Skeletal muscle cell (primary cell): ENCODE results near the gene MATN1.

Source experiments
- DNase-seq: peaks from one replicate; pipeline ENCODE4 v3.0.0-alpha.2; 2010; ENCODE audit warnings: low read depth
- H3K4me3 ChIP-seq: 2 replicates; pipeline ENCODE4 v1.5.1; 2011; ENCODE audit warnings: low read depth, mild to moderate bottlenecking, control low read depth, low read length, moderate library complexity

The MATN1 gene

GRCh38 chr1:30704765-30705509 lies 18.4 kb downstream of the MATN1 start:
- H3K4me3 ChIP-seq: no peak overlapping the region
- no peak for DNase-seq

DNA sequence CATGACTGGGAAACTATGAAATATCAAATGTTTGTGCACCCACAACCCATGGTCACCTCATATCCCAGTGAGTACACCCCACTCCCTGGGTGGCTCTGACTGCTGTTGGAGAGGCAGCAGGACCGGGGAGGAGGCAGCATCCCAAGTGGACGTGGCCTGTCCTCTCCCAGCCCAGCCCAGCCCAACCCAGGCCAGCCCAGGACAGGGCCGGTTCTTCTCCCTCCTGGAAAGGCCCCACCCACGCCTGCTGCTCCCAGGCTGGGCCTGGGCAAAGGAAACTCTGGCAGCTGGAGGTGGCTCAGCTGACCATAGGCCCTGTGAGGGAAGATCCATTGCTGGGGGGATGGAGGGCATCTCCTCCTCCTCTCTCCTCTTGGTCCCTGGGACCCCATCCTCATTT lies 19.1 kb downstream of the MATN1 start:
- no peak overlapping the region for H3K4me3 ChIP-seq
- no peak for DNase-seq

DNA sequence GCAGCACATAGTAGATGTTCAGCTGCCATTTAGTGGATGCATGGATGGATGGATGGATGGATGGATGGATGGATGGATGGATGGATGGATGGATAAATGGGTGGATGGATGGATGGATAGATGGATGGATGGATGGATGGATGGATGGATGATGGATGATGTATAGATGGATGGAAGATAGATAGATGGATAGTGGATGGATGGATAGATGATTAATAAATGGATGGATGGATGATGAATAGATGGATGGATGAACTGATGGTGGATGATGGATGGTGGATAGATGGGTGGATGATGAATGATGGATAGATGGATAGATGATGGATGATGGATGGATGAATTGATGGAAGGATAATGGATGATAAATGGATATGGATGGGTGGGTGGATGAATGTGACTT lies 20.6 kb downstream of the MATN1 start:
- no peak for DNase-seq
- H3K4me3 ChIP-seq: no peak overlapping the region

DNA sequence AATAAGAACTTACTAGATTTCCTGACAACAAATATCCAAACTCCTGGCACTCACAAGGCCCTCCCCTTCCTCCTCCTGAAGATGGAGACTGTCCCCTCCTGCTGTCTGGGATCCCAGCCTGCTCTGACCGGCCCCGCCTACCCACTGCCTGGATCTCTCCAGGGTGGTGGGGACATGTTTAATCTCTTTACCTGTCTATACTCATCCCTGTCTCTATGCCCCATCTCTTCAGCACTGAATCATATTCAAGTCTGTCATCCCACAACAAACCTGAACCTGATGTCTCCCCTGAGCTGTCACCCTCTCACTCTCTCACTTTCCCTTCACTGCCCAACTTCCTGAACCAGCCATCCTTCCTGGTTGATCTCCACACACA lies 22.1 kb downstream of the MATN1 start:
- DNase-seq: no peak
- H3K4me3 ChIP-seq: no peak overlapping the region

DNA sequence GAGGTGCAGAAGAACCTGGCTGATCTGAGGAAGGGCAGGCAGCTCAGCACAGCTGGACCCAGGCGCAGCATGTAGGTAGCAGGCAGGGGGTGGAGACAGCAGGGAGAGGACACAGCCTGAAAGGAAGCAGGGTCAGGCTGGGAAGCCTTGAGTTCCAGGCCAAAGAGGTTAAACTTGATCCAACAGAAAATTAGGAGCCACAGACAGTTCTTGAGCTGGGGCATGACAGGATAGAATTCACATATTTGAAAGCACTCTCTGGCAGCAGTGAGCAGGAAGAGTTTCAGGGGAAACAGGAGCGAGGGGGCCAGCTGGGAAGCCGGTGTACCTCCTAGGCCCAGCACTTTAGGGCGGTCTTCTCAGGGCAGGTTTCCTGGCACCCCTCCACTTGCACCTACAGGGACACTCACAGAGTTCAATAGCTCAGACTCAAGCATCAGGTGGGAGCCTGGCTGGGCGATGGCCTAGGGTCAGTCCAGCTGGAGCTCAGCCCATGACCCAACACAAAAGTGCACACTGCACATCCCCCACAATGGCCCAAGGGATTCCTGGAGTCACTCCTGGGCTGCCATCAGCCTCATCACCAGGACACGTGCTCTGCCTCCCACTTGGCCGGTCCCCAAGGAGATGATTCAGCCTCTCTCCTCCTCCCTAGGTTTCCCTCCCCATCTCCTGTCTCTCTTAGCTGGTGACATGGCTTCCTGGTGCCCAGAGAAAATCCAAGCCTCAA lies 22.7 kb downstream of the MATN1 start:
- DNase-seq: peak; percentile 32
- H3K4me3 ChIP-seq: no peak overlapping the region

DNA sequence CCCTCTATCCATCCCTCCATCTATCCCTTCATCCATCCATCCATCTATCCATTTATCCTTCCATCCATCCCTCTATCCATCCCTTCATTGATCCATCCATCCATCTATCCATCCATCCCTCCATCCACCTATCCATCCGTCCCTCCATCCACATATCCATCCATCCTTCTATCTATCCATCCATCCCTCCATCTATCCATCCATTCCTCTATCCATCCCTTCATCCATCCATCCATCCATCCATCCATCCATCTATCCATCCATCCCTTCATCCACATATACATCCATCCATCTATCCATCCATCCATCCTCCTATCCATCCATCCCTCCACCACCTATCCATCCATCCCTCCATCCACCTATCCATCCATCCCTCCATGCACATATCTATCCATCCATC lies 23.6 kb downstream of the MATN1 start:
- no peak for DNase-seq
- no peak overlapping the region for H3K4me3 ChIP-seq

- DNase-seq: no peak
- no peak overlapping the region for H3K4me3 ChIP-seq
These were observed 24.9 kb downstream of the MATN1 start for GRCh38 chr1:30698401-30698981.

GRCh38 chr1:30697571-30698376 lies 25.6 kb downstream of the MATN1 start:
- no peak for DNase-seq
- no peak overlapping the region for H3K4me3 ChIP-seq

GRCh38 chr1:30696831-30697230 lies 26.6 kb downstream of the MATN1 start:
- H3K4me3 ChIP-seq: no peak overlapping the region
- DNase-seq: no peak

- no peak overlapping the region for H3K4me3 ChIP-seq
- DNase-seq: no peak
These were observed 27.9 kb downstream of the MATN1 start for GRCh38 chr1:30695439-30695841.

DNA sequence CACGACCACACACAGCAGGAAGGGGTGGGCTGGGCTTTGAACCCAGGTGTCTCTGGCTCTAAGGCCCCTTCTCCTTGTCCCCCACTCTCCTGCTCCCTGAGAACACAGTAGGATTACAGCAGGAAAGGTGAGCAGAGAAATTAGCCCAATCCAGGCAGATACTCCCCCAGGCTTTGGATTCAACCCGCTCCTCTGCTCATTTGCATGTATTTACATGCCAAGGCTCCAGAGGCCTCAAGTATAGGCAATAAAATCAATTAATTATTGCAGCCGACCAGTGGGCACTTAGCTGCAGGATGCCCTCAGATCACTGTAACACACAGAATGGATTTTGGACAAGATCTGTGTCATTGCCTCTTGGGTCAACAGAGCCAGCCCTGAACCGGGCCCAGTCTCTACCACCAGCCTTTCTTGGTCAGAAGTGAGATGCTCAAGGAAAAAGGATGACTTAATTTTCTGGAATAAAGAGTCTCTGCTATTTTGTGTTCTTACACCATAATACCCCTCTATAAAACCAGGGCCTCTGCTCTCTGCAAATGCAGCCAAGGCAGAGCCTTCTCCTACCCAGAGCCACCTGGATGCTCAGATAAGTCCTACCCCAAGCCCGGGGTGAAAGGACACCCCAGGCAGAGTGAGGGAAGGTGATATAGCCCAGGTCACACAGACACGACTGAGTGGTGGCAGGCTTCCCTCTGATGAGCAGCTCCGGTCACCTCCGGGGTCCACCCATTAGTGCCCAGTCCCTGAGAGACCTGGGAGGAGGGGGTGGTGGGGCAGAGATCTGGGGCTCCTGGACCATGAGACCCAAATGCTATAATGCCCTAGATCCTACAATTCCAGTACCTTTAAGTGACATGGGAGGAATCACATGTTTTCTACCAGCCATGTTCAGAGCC lies 28.9 kb downstream of the MATN1 start:
- DNase-seq: no peak
- H3K4me3 ChIP-seq: no peak overlapping the region

DNA sequence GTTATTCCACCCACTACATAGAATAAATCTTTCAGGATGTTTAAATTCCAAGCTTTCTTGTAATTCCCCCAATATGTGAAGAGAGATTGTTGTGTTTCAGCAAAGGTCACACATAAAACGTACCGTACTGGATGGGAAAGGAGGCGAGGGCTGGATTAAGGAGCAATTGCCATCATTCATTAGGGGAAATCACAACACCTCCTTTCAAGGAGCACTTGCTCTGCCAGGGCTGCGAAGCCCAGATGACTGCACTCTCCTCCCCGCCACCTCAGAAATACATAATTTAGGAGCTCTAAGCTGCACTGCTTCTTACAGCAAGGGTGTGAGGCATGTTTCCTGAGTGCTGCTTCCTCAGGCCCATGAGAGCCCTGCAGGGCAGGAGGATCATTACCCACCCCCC lies 29.6 kb downstream of the MATN1 start:
- no peak for DNase-seq
- H3K4me3 ChIP-seq: no peak overlapping the region

- H3K4me3 ChIP-seq: no peak overlapping the region
- DNase-seq: no peak
These were observed 30.0 kb downstream of the MATN1 start for GRCh38 chr1:30693366-30693765.

DNA sequence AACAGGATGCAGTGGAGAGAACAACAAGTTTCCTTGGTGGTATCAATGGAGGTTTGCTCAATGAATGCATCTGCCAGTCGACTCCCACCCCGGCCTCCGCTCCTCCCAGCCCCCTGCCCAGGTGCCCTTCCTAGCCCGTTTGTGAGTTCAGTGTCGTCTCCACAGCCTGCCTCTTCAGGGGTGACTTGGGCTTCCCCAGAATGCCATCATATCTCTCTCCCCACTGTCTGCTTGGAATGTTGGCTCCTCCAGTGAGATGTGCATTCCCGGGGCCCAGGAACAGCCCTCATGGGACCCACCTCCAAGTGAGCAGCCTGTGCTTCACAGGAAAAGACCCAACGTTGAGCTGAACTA lies 30.5 kb downstream of the MATN1 start:
- DNase-seq: no peak
- no peak overlapping the region for H3K4me3 ChIP-seq

DNA sequence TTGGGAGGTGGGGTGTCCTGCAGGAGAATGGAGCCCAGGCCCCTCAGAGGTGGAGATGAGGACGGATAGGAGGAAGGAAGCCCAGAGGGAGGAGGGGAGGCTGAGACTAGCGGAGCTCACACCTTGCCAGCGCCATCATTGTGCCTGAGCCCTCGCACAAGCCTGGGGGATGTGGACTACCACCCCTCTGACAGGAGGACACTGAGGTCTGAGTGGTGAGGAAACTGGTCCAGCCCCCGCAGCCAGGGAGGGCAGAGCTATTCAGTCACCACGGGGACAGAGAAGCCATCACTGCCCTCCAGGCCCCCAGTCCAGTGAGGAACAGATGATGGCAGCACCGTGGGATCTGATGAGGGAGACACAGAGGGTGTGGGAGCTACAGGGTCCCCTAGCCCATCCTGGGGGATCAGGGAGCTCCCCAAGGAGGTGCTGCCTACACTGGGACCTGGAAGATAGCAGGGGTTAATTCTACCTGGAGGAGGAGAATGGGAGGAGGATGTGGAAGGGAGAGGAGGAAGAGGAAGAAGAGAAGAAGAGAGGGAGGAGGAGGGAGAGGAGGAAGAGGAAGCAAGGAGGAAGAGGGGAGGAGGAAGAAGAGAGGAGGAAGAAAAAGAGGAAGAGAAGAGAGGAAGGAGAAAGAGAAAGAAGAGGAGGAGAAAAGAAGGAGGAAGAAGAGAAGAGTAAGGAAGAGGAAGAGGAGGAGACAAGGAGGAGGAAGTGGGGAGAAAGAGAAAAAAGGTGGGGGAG lies 31.0 kb downstream of the MATN1 start:
- DNase-seq: no peak
- no peak overlapping the region for H3K4me3 ChIP-seq

DNA sequence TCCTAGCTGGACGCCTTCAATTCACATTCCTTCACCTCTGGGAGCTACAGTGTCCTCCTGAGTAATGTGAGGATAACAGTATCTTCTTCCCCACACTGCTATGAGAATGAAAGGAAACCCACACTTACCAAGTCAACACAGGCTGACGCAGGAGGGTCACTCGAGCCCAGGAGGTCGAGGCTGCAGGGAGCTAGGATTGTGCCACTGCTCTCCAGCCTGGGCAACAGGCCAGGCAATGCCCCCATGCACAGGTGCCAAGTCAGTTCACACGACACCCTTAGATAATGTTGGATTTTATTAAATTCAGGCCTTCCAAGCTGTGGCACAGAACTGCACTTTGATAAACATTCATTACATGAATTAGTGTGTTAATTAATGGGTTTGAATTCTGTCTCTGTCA lies 31.9 kb downstream of the MATN1 start:
- DNase-seq: no peak
- H3K4me3 ChIP-seq: no peak overlapping the region

GRCh38 chr1:30689901-30690645 lies 33.3 kb downstream of the MATN1 start:
- H3K4me3 ChIP-seq: no peak overlapping the region
- DNase-seq: no peak
